HFFc6 (cell line): ENCODE results near the gene SPINDOC. TPM values are rescaled to one million over a fixed set of nuclear protein-coding genes. Genes with fewer than 3 reads are reported as not detected.

Experiments used
- DNase-seq: peaks from one replicate; pipeline ENCODE4 v3.0.0-alpha.2; 2018
- H3K27ac Mint-ChIP-seq: 2 replicates; pipeline ENCODE4 v1.8.0; 2020; ENCODE audit warnings: mild to moderate bottlenecking, mixed read lengths
- H3K27me3 Mint-ChIP-seq: 2 replicates; pipeline ENCODE4 v1.8.0; 2021; ENCODE audit warnings: mild to moderate bottlenecking, moderate library complexity, mixed read lengths; ENCODE audit not compliant: insufficient read depth
- H3K36me3 Mint-ChIP-seq: 2 replicates; pipeline ENCODE4 v1.8.0; 2021; ENCODE audit warnings: low read depth, mixed read lengths
- H3K4me1 Mint-ChIP-seq: 2 replicates; pipeline ENCODE4 v1.8.0; 2020; ENCODE audit warnings: low read depth, mixed read lengths
- H3K4me3 Mint-ChIP-seq: 2 replicates; pipeline ENCODE4 v1.8.0; 2020; ENCODE audit warnings: mild to moderate bottlenecking, moderate library complexity, mixed read lengths
- H3K9me3 Mint-ChIP-seq: 2 replicates; pipeline ENCODE4 v1.8.0; 2020; ENCODE audit warnings: mild to moderate bottlenecking, mixed read lengths
- CTCF ChIP-seq: fragments of 200-600 bp; sonication (generic); IDR thresholded peaks from 2 replicates; pipeline ENCODE4 v1.5.0; 2021; ENCODE audit warnings: antibody characterized with exemption, mild to moderate bottlenecking
- total RNA-seq, 6 experiments: library from RNA; stranded (reverse); fragmentation: NEBNext Ultra II Directional; extraction: Animal tissue kit (Norgen Biotek cat#: 25700); gene quantifications; 2 replicates in 1 of 6; 3 replicates in 5 of 6; pipeline ENCODE4 v1.2.3, GENCODE V29; 2021

Gene SPINDOC
- total RNA-seq, 6 experiments from 2014 or later, result 24.7 to 31.7 (median 29.5) TPM

- DNase-seq, result no peak
- Mint-ChIP-seq H3K4me1 (peaks cover 25% of the 10 kb centered on the region), H3K27me3 (no peaks in the 10 kb centered on the region), H3K4me3 (no peak overlapping the region), H3K36me3 (peaks cover 34% of the 10 kb centered on the region), H3K27ac (no peak overlapping the region), H3K9me3 (no peaks in the 10 kb centered on the region)
- no peak for TF ChIP-seq CTCF
Observed at GRCh38 chr11:63818609-63819008, 5.4 kb downstream of the SPINDOC start.

DNA sequence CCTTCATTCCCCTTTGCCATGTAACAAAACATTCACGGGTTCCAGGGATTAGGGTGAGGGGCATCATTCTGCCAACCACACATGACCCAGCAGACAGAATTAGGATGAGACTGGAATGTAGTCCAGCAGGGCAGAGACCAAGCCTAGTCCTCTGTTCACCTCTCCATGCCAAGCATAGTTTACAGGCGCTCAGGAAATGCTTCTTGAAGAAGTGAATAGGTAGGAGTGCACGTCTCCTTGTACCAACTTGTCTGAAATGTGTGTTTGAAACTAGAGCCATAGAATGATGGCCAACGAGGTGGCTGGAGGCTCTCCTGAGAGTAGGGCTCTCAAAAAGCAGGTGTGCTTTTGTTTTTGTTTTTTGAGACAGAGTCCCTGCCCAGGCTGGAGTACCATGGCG is 8.2 kb downstream of the SPINDOC start:
- Mint-ChIP-seq H3K9me3 (no peaks in the 10 kb centered on the region), H3K4me1 (peaks cover 3% of the 10 kb centered on the region), H3K27me3 (no peaks in the 10 kb centered on the region), H3K27ac (no peak overlapping the region), H3K36me3 (peaks cover 37% of the 10 kb centered on the region), H3K4me3 (no peak overlapping the region)
- TF ChIP-seq CTCF, result no peak
- DNase-seq, result no peak

DNA sequence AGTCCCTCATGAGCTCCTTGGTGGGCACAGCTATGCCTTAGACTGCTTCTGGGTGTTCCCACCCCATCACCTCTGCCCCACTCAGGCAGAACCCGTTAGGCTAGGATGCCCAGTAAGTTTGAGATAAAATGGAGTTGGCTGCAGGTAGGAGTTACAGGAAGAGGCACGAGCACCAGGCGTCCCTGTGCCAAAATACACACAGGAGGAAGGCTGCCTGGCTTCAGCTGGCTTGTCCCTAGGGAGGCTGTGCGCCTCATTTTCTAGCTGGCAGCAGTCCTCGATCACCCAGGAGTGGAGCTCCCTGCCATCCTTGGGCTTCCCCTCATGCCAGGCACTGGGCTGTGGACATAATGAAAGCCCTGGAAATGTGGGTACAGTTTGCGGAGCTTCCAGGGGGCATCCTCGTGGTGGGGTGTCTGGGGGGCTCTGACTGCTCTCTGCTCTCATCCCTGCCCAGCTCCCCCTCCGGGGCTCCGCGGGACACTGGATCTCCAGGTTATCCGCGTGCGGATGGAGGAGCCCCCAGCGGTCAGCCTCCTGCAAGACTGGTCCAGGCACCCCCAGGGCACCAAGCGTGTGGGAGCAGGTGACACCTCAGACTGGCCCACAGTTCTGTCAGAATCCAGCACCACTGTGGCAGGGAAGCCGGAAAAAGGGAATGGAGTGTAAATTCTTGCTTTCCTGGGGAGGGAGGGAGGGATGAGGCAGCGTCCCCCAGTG is 13.4 kb downstream of the SPINDOC start:
- Mint-ChIP-seq H3K36me3 (peaks cover 28% of the 10 kb centered on the region), H3K4me3 (no peak overlapping the region), H3K27ac (no peak overlapping the region), H3K27me3 (no peaks in the 10 kb centered on the region), H3K4me1 (no peaks in the 10 kb centered on the region), H3K9me3 (no peaks in the 10 kb centered on the region)
- DNase-seq, result no peak
- TF ChIP-seq CTCF, result no peak

DNA sequence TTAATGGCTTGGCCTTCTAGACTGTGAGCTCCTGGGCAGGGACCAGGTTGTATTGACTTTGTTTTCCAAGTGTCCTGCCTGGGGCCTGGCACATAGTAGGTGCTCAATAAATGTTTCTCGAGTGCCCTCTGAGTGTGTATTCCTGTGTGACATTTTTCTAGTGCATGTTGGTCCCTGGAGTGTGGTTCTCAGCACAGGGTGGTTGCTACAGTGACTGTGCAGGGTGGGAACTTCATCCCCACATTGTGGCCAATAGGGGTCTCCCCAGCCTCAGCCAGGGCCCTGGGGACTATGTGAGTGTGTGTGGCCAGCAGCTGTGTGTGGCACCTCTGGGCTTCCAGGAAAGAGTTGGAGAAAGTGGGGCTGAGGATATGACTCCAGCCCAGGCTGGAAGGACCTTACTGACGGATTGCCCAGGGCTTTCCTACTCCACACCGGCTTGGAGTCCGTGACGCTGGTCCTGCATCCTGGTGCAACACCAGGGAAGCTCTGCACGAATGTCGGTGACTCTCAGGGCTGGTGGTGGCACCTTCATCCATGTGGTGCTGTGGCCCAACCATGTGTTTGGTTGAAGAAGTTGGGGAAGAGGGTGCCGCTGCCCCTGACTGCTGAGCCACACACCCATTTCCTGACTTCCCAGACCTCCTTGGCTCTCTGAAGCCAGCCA is 16.7 kb downstream of the SPINDOC start:
- peak; percentile 33 for DNase-seq
- Mint-ChIP-seq H3K9me3 (no peaks in the 10 kb centered on the region), H3K4me3 (no peak overlapping the region), H3K27me3 (no peaks in the 10 kb centered on the region), H3K36me3 (peaks cover 6% of the 10 kb centered on the region), H3K4me1 (peaks cover 3% of the 10 kb centered on the region; the same call in 1 of the 2 replicates), H3K27ac (peak overlapping the region; percentile 34; the same call in 1 of the 2 replicates)
- peak; percentile 61 for TF ChIP-seq CTCF

DNA sequence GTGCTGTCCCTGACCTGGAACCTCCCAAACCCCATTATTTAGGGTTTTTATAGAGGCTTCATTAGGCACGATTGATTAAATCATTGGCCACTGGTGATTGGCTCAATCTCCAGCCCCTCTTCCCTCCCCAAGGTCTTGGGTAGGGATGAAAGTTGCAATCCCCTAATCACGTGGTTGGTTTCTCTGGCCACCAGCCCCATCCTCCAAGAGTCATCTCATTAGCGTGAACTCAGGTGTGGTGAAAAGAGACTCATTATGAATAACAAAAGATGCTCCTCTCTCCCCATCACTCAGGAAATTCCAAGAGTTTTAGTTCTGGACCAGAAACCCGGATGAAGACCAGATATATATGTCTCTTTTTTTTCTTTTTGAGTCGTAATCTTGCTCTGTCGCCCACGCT is 18.1 kb downstream of the SPINDOC start:
- H3K4me1 Mint-ChIP-seq, result peaks cover 8% of the 10 kb centered on the region; the same call in 1 of the 2 replicates
- no peak for TF ChIP-seq CTCF
- no peaks in the 10 kb centered on the region for H3K9me3 Mint-ChIP-seq
- no peak overlapping the region for H3K4me3 Mint-ChIP-seq
- DNase-seq, result no peak
- H3K27ac Mint-ChIP-seq, result no peak overlapping the region
- no peaks in the 10 kb centered on the region for H3K36me3 Mint-ChIP-seq
- H3K27me3 Mint-ChIP-seq, result no peaks in the 10 kb centered on the region
